Chondrocyte (in vitro differentiated cells): Measurements from ENCODE around the gene DAD1. TPM values are rescaled to one million over a fixed set of nuclear protein-coding genes. Genes with fewer than 3 reads are reported as not detected.
"Not testable (repeated sequence)": the region's sequence is repeated elsewhere in the genome, so short reads cannot be mapped to it uniquely, and the experiment has no call there.

Experiments
- DNase-seq: peaks from one replicate; pipeline ENCODE4 v3.0.0; 2021; ENCODE audit warnings: mixed read lengths, low spot score
- H3K27ac Mint-ChIP-seq: one replicate; pipeline ENCODE4 v1.8.0; 2021; ENCODE audit warnings: mild to moderate bottlenecking, moderate library complexity, mixed read lengths; ENCODE audit not compliant: unreplicated experiment
- H3K27me3 Mint-ChIP-seq: 2 replicates; pipeline ENCODE4 v1.8.0; 2021; ENCODE audit warnings: low read depth, mixed read lengths
- H3K36me3 Mint-ChIP-seq: 2 replicates; pipeline ENCODE4 v1.8.0; 2021; ENCODE audit warnings: low read depth, mixed read lengths
- H3K4me1 Mint-ChIP-seq: 2 replicates; pipeline ENCODE4 v1.8.0; 2021; ENCODE audit warnings: low read depth, mild to moderate bottlenecking, mixed read lengths
- H3K4me3 Mint-ChIP-seq: one replicate; pipeline ENCODE4 v1.8.0; 2021; ENCODE audit warnings: mild to moderate bottlenecking, moderate library complexity, mixed read lengths; ENCODE audit not compliant: unreplicated experiment
- H3K9me3 Mint-ChIP-seq: 2 replicates; pipeline ENCODE4 v1.8.0; 2021; ENCODE audit warnings: low read depth, mixed read lengths
- CTCF ChIP-seq: fragments of 200-600 bp; sonication (generic); IDR thresholded peaks from 2 replicates; pipeline ENCODE4 v1.5.0; 2021; ENCODE audit warnings: antibody characterized with exemption, mild to moderate bottlenecking, moderate library complexity
- total RNA-seq: library from RNA; stranded (reverse); gene quantifications from 3 replicates; pipeline ENCODE4 v1.2.1, GENCODE V29; 2021

Gene DAD1
- total RNA-seq, 1 donor from 2014 or later = 248 TPM

- Mint-ChIP-seq H3K27ac (no peak overlapping the region), H3K9me3 (no peaks in the 10 kb centered on the region), H3K4me3 (no peak overlapping the region), H3K4me1 (peaks cover 48% of the 10 kb centered on the region), H3K36me3 (no peaks in the 10 kb centered on the region), H3K27me3 (no peaks in the 10 kb centered on the region)
- no peak for DNase-seq
- TF ChIP-seq CTCF = no peak
These were observed 44.6 kb downstream of the DAD1 start for GRCh38 chr14:22544406-22544805.

GRCh38 chr14:22543570-22544357 lies 45.3 kb downstream of the DAD1 start:
- DNase-seq, H3K9me3 Mint-ChIP-seq, H3K27ac Mint-ChIP-seq, H3K36me3 Mint-ChIP-seq, H3K27me3 Mint-ChIP-seq, H3K4me3 Mint-ChIP-seq: not testable (repeated sequence)
- H3K4me1 Mint-ChIP-seq = peaks cover 41% of the 10 kb centered on the region

- Mint-ChIP-seq H3K36me3 (no peaks in the 10 kb centered on the region), H3K9me3 (no peaks in the 10 kb centered on the region), H3K27me3 (no peaks in the 10 kb centered on the region), H3K27ac (no peak overlapping the region), H3K4me1 (peaks cover 40% of the 10 kb centered on the region), H3K4me3 (no peak overlapping the region)
- TF ChIP-seq CTCF = no peak
- no peak for DNase-seq
These were observed 46.7 kb downstream of the DAD1 start for GRCh38 chr14:22542360-22542759.

- Mint-ChIP-seq H3K4me1 (peaks cover 40% of the 10 kb centered on the region), H3K27me3 (no peaks in the 10 kb centered on the region), H3K9me3 (no peaks in the 10 kb centered on the region), H3K4me3 (no peak overlapping the region), H3K36me3 (no peaks in the 10 kb centered on the region), H3K27ac (no peak overlapping the region)
- TF ChIP-seq CTCF = no peak
- no peak for DNase-seq
These were observed 47.3 kb downstream of the DAD1 start for GRCh38 chr14:22541721-22542120.

- Mint-ChIP-seq H3K4me3 (no peak overlapping the region), H3K27me3 (no peaks in the 10 kb centered on the region), H3K27ac (no peak overlapping the region), H3K36me3 (no peaks in the 10 kb centered on the region), H3K4me1 (peaks cover 37% of the 10 kb centered on the region), H3K9me3 (no peaks in the 10 kb centered on the region)
- DNase-seq = no peak
- no peak for TF ChIP-seq CTCF
These were observed 48.1 kb downstream of the DAD1 start for GRCh38 chr14:22540811-22541360.

GRCh38 chr14:22540293-22540692 lies 48.7 kb downstream of the DAD1 start:
- H3K9me3 Mint-ChIP-seq = no peaks in the 10 kb centered on the region
- H3K27me3 Mint-ChIP-seq = no peaks in the 10 kb centered on the region
- no peak for DNase-seq
- peaks cover 34% of the 10 kb centered on the region for H3K4me1 Mint-ChIP-seq
- H3K27ac Mint-ChIP-seq = no peak overlapping the region
- no peaks in the 10 kb centered on the region for H3K36me3 Mint-ChIP-seq
- no peak for TF ChIP-seq CTCF
- H3K4me3 Mint-ChIP-seq = no peak overlapping the region
